Hepatocyte (in vitro differentiated cells): ENCODE measurements around the gene SLC8A1. TPM values are rescaled to one million over a fixed set of nuclear protein-coding genes. Genes with fewer than 3 reads are reported as not detected.

Experiments used
- DNase-seq: peaks from one replicate; pipeline ENCODE4 v3.0.0-alpha.2; 2016; ENCODE audit warnings: low spot score
- H2AFZ ChIP-seq: fragments of 200-600 bp; sonication (generic); 2 replicates; pipeline ENCODE4 v1.6.0; 2016; ENCODE audit warnings: antibody characterized with exemption, mild to moderate bottlenecking
- H3K27ac ChIP-seq: fragments of 200-600 bp; sonication (generic); 2 replicates; pipeline ENCODE4 v1.5.1; 2016; ENCODE audit warnings: mild to moderate bottlenecking
- H3K27me3 ChIP-seq: fragments of 200-600 bp; sonication (generic); 2 replicates; pipeline ENCODE4 v1.6.1; 2016
- H3K36me3 ChIP-seq: fragments of 200-600 bp; sonication (generic); replicated peaks from 2 replicates; pipeline ENCODE4 v1.5.1; 2016; ENCODE audit warnings: low read depth; ENCODE audit not compliant: insufficient read depth
- H3K4me1 ChIP-seq: fragments of 200-600 bp; sonication (generic); 2 replicates; pipeline ENCODE4 v1.5.1; 2016; ENCODE audit warnings: mild to moderate bottlenecking, moderate library complexity; ENCODE audit not compliant: insufficient read depth
- H3K4me2 ChIP-seq: fragments of 200-600 bp; sonication (generic); 2 replicates; pipeline ENCODE4 v1.6.0; 2016
- H3K4me3 ChIP-seq: fragments of 200-600 bp; sonication (generic); 2 replicates; pipeline ENCODE4 v1.5.1; 2016; ENCODE audit warnings: mild to moderate bottlenecking
- H3K79me2 ChIP-seq: fragments of 200-600 bp; sonication (generic); 2 replicates; pipeline ENCODE4 v1.6.0; 2017; ENCODE audit warnings: mild to moderate bottlenecking
- H3K9me2 ChIP-seq: fragments of 200-600 bp; sonication (generic); replicated peaks from 2 replicates; pipeline ENCODE4 v1.6.0; 2017; ENCODE audit warnings: mild to moderate bottlenecking; ENCODE audit not compliant: insufficient read depth
- H3K9me3 ChIP-seq: fragments of 200-600 bp; sonication (generic); 2 replicates; pipeline ENCODE4 v1.5.1; 2016; ENCODE audit warnings: low read depth, mild to moderate bottlenecking
- H4K20me1 ChIP-seq: fragments of 200-600 bp; sonication (generic); 2 replicates; pipeline ENCODE4 v1.6.0; 2016; ENCODE audit warnings: mild to moderate bottlenecking; ENCODE audit not compliant: insufficient read depth, poor library complexity, severe bottlenecking
- EZH2 ChIP-seq: fragments of 200-600 bp; sonication (generic); IDR thresholded peaks from 2 replicates; pipeline ENCODE4 v1.6.1; 2016; ENCODE audit warnings: antibody characterized with exemption, mild to moderate bottlenecking, borderline replicate concordance
- EZH2phosphoT487 ChIP-seq: fragments of 200-600 bp; sonication (generic); IDR thresholded peaks from one replicate; pipeline ENCODE4 v1.6.1; 2018; ENCODE audit warnings: antibody characterized with exemption, mild to moderate bottlenecking, low read depth, moderate library complexity; ENCODE audit not compliant: unreplicated experiment, severe bottlenecking
- WGBS: methylation state at CpG from one replicate; pipeline ENCODE4 v1.1.6; 2016; ENCODE audit warnings: low lambda C conversion rate; ENCODE audit errors: missing lambda C conversion rate; 5-methylcytosine and 5-hydroxymethylcytosine counted together
- polyA plus RNA-seq: library from polyadenylated mRNA; unstranded; fragments of >200 nt; fragmentation: Nextera tagmentation; extraction: Ambion mirVana; gene quantifications from 2 replicates; pipeline ENCODE4 v1.2.1, GENCODE V29; 2016
- total RNA-seq: library from RNA; depleted of rRNA; stranded (reverse); fragments of >200 nt; gene quantifications from 2 replicates; pipeline ENCODE4 v1.2.3, GENCODE V29; 2014
- TF ChIP-seq, protein P1 (sequence below): fragments of 200-600 bp; sonication (generic); IDR thresholded peaks from 2 replicates; pipeline ENCODE4 v1.5.1; 2016; ENCODE audit warnings: antibody characterized with exemption, mild to moderate bottlenecking; ENCODE audit not compliant: poor library complexity

Gene SLC8A1
- total and polyA plus RNA-seq, 2 experiments from 2014 or later = 2.2 to 8.9 TPM

DNA sequence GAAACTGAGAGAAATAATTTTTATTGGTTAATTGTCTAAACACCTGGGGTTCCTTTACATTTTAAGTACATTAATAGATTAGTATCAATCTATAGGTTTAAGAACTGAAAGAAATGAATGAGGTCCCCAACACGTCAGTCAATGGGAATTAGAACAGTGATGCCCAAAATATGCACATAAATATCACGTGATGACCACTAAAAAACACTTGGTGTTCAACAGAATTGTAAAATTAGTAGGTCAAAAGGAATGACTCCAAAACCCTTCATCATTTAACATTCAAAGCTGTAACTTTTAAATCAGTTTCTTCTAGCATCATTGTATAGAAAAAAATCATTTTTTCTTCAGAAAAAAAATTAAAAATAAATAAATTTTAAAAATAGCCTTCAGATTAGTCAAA is 140.9 kb downstream of the SLC8A1 start:
- DNase-seq = no peak
- Histone ChIP-seq H3K4me2 (no peak overlapping the region), H3K36me3 (no peaks in the 10 kb centered on the region), H2AFZ (no peak overlapping the region), H4K20me1 (no peaks in the 10 kb centered on the region), H3K27ac (no peak overlapping the region), H3K4me1 (no peaks in the 10 kb centered on the region), H3K27me3 (no peaks in the 10 kb centered on the region), H3K4me3 (no peak overlapping the region), H3K79me2 (no peaks in the 10 kb centered on the region), H3K9me3 (no peaks in the 10 kb centered on the region), H3K9me2 (no peaks in the 10 kb centered on the region)
- 83% methylated on average over 2 of the region's 2 CpGs for WGBS
- TF ChIP-seq, protein P1, sequence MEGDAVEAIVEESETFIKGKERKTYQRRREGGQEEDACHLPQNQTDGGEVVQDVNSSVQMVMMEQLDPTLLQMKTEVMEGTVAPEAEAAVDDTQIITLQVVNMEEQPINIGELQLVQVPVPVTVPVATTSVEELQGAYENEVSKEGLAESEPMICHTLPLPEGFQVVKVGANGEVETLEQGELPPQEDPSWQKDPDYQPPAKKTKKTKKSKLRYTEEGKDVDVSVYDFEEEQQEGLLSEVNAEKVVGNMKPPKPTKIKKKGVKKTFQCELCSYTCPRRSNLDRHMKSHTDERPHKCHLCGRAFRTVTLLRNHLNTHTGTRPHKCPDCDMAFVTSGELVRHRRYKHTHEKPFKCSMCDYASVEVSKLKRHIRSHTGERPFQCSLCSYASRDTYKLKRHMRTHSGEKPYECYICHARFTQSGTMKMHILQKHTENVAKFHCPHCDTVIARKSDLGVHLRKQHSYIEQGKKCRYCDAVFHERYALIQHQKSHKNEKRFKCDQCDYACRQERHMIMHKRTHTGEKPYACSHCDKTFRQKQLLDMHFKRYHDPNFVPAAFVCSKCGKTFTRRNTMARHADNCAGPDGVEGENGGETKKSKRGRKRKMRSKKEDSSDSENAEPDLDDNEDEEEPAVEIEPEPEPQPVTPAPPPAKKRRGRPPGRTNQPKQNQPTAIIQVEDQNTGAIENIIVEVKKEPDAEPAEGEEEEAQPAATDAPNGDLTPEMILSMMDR = no peak
- no peak for TF ChIP-seq EZH2phosphoT487
- TF ChIP-seq EZH2 = no peak

DNA sequence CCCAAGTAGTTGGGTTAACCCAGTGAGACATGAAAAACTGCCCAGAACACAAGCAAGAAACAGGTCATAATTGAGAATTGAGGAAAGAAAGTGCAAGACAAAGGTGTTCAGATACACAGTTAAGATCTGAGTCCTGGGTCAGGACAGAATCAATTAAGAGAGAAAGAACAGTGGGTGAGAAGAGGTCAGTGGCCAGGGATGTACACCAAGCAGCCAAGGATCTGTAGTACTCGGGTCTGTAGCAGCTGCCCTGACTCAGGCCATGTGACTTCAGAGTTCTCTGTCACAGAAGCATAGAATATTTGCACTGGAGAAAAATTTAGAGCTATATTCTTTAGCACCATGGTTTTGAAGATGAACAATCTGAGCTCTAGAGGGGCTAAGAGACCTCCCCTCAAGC is 141.6 kb downstream of the SLC8A1 start:
- no peak overlapping the region for H2AFZ ChIP-seq
- H3K9me3 ChIP-seq = no peaks in the 10 kb centered on the region
- H3K27me3 ChIP-seq = no peaks in the 10 kb centered on the region
- no peak overlapping the region for H3K4me2 ChIP-seq
- H3K36me3 ChIP-seq = no peaks in the 10 kb centered on the region
- H3K9me2 ChIP-seq = no peaks in the 10 kb centered on the region
- DNase-seq = no peak
- H3K79me2 ChIP-seq = no peaks in the 10 kb centered on the region
- 87% methylated on average over 1 of the region's 1 CpG for WGBS
- no peak overlapping the region for H3K27ac ChIP-seq
- no peak overlapping the region for H3K4me3 ChIP-seq
- no peaks in the 10 kb centered on the region for H3K4me1 ChIP-seq
- H4K20me1 ChIP-seq = no peaks in the 10 kb centered on the region
- TF ChIP-seq EZH2phosphoT487 = no peak

DNA sequence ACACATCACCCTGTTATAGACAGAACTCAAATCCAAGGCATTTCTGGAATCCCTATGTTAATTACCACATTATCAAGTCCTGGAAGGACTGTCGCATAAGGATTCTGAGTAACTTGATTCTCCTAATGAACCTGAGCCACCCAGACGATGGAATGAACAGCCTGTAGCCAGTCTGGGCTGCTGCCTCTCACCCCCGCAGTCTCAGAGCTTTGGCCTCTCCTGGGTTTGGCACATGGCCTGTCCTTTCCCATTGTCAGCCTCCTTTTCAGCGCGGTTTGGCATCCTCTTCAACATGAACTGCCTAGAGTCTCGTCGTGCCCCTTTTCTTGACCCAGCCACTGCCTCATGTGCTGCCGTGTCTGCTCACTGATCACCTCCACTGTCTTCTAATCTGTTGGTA is 147.6 kb downstream of the SLC8A1 start:
- Histone ChIP-seq H3K4me1 (no peaks in the 10 kb centered on the region), H3K36me3 (no peaks in the 10 kb centered on the region), H3K4me2 (no peak overlapping the region), H3K9me3 (no peaks in the 10 kb centered on the region), H3K27ac (no peak overlapping the region), H3K79me2 (no peaks in the 10 kb centered on the region), H3K9me2 (no peaks in the 10 kb centered on the region), H2AFZ (no peak overlapping the region), H4K20me1 (no peaks in the 10 kb centered on the region), H3K4me3 (no peak overlapping the region), H3K27me3 (no peaks in the 10 kb centered on the region)
- TF ChIP-seq, protein P1 = no peak
- TF ChIP-seq EZH2phosphoT487 (no peak), EZH2 (no peak)
- 88% methylated on average over 8 of the region's 8 CpGs for WGBS
- DNase-seq = no peak

DNA sequence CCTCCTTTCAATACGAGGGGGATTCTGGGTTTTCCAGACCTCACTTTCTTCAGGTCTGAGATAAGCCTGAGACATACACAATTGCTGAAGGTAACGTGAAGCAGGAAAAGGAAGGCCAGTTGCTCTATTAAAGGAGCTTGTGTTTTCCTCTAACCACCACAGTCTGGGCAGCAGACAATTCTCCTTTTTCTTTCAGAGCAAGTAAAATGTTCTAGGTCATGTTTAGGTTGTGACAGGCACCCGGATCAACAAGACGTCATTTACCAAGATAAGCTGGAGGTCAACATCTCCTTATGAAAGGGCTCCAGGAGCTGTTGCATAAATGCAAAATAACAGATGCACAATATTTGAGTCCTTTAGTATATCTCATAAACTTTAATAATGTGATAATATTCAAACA is 148.1 kb downstream of the SLC8A1 start:
- no peak overlapping the region for H2AFZ ChIP-seq
- H3K9me3 ChIP-seq = no peaks in the 10 kb centered on the region
- H3K4me2 ChIP-seq = no peak overlapping the region
- TF ChIP-seq EZH2phosphoT487 = no peak
- TF ChIP-seq, protein P1 = no peak
- no peak overlapping the region for H3K27ac ChIP-seq
- no peaks in the 10 kb centered on the region for H3K36me3 ChIP-seq
- WGBS = 57% methylated on average over 4 of the region's 4 CpGs
- no peak overlapping the region for H3K4me3 ChIP-seq
- no peaks in the 10 kb centered on the region for H3K79me2 ChIP-seq
- no peak for DNase-seq
- H3K27me3 ChIP-seq = no peaks in the 10 kb centered on the region
- H3K4me1 ChIP-seq = no peaks in the 10 kb centered on the region
- H3K9me2 ChIP-seq = no peaks in the 10 kb centered on the region
- H4K20me1 ChIP-seq = no peaks in the 10 kb centered on the region
